ES-I3 (cell line): ENCODE results near the gene ABCA9.

ENCODE experiments used
- H3K36me3 ChIP-seq: 2 replicates; pipeline ENCODE4 v1.6.1; 2013; ENCODE audit warnings: mild to moderate bottlenecking, low read length, control low read depth, moderate library complexity; ENCODE audit not compliant: insufficient read depth
- H3K4me1 ChIP-seq: 2 replicates; pipeline ENCODE4 v1.6.1; 2013; ENCODE audit warnings: mild to moderate bottlenecking, control low read depth, low read length; ENCODE audit not compliant: insufficient read depth
- H3K9ac ChIP-seq: 2 replicates; pipeline ENCODE4 v1.6.1; 2013; ENCODE audit warnings: low read depth, mild to moderate bottlenecking, low read length, moderate library complexity
- H3K9me3 ChIP-seq: 2 replicates; pipeline ENCODE4 v1.6.1; 2013; ENCODE audit warnings: mild to moderate bottlenecking, low read length, moderate library complexity; ENCODE audit not compliant: control insufficient read depth, insufficient read depth

The ABCA9 gene, protein sequence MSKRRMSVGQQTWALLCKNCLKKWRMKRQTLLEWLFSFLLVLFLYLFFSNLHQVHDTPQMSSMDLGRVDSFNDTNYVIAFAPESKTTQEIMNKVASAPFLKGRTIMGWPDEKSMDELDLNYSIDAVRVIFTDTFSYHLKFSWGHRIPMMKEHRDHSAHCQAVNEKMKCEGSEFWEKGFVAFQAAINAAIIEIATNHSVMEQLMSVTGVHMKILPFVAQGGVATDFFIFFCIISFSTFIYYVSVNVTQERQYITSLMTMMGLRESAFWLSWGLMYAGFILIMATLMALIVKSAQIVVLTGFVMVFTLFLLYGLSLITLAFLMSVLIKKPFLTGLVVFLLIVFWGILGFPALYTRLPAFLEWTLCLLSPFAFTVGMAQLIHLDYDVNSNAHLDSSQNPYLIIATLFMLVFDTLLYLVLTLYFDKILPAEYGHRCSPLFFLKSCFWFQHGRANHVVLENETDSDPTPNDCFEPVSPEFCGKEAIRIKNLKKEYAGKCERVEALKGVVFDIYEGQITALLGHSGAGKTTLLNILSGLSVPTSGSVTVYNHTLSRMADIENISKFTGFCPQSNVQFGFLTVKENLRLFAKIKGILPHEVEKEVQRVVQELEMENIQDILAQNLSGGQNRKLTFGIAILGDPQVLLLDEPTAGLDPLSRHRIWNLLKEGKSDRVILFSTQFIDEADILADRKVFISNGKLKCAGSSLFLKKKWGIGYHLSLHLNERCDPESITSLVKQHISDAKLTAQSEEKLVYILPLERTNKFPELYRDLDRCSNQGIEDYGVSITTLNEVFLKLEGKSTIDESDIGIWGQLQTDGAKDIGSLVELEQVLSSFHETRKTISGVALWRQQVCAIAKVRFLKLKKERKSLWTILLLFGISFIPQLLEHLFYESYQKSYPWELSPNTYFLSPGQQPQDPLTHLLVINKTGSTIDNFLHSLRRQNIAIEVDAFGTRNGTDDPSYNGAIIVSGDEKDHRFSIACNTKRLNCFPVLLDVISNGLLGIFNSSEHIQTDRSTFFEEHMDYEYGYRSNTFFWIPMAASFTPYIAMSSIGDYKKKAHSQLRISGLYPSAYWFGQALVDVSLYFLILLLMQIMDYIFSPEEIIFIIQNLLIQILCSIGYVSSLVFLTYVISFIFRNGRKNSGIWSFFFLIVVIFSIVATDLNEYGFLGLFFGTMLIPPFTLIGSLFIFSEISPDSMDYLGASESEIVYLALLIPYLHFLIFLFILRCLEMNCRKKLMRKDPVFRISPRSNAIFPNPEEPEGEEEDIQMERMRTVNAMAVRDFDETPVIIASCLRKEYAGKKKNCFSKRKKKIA (N-terminal part only)

DNA sequence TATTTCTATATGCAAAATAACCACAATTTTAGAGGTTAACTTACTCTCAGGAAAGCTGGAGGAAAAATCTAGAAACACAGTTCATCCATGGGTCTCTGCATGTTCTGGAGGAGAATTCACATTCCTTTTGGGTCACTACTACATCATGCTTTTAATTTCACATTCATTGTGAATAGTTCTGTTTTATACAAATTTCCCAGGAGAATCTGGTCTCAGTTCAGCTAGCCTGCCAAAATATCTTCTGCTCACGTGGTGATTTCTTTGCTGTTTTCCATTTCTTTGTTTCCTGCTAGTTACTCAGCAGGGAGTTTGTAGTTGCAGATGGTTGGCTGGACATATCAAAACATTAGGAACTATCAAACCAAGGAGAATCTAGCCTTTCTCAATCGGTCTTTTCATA, at the start of gene ABCA9:
ABCA9 (minus strand) TSS at position 106 of the 400 bp plus-strand sequence. CDS start 9,801 bp downstream, outside the sequence.
- no peaks in the 10 kb centered on the region for H3K4me1 ChIP-seq
- no peak within 1 kb of the TSS for H3K9ac ChIP-seq
- no peaks in the 10 kb centered on the region for H3K36me3 ChIP-seq
- no peaks in the 10 kb centered on the region for H3K9me3 ChIP-seq

GRCh38 chr17:69105907-69106730, 45.4 kb upstream of the ABCA9 start:
- H3K9ac ChIP-seq: no peak overlapping the region

DNA sequence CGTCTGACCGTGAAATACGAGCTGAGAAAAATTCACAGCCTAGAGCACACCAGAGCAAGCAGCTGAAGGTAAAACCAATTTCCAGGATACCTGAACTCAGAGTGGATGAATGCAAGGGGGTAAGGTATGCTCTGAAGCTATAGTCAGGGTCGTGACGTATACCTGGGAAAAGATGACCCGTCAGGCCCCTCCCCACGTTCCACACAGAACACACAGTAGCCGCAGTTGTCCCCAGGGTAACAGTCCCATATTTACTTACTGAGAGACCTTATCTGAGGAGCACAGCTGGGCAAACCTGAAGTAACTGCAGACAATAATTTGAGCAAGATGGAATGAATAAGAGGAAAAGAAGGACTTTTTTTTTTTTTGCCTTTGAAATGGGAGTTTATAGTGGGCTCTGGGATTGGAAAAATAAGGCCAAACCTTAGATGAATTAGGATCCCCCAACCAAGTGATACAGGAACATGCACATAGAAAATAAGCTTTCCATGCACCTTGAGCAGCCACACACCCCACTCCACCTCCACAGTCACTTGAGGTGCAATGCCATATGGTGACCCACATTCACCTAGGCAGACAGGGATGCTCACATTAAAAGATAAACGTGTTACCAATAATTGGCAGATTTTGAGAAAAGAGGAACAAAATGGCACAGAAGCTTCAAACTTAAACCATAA, 43.0 kb upstream of the ABCA9 start:
- H3K9ac ChIP-seq: no peak overlapping the region
- no peaks in the 10 kb centered on the region for H3K4me1 ChIP-seq
- no peaks in the 10 kb centered on the region for H3K36me3 ChIP-seq
- no peaks in the 10 kb centered on the region for H3K9me3 ChIP-seq

More at GRCh38 chr17:69105907-69106730, 45.4 kb upstream of the ABCA9 start:
- no peaks in the 10 kb centered on the region for H3K4me1 ChIP-seq
- no peaks in the 10 kb centered on the region for H3K9me3 ChIP-seq
- H3K36me3 ChIP-seq: no peaks in the 10 kb centered on the region

GRCh38 chr17:69098625-69099024, 37.9 kb upstream of the ABCA9 start:
- Histone ChIP-seq H3K9me3 (no peaks in the 10 kb centered on the region), H3K36me3 (no peaks in the 10 kb centered on the region), H3K4me1 (no peaks in the 10 kb centered on the region), H3K9ac (no peak overlapping the region)

DNA sequence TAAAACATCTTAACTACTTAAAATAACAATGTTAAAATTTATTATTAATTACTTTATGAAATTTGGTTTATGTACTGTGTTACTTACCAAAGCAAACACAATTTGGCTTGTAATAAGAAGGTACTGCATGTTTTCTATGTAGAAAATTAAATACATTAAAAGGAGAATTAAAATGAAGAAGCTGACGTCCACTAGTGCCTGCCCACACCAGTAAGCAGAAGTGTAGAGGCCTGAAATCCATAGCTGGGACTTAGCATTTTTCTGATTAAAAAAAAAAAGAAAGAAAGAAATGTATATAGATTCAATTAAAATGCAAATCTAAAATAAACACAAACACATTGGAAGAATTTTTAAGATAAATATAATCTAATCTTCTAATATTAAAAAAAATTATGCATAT, 35.8 kb upstream of the ABCA9 start:
- Histone ChIP-seq H3K4me1 (no peaks in the 10 kb centered on the region), H3K36me3 (no peaks in the 10 kb centered on the region), H3K9me3 (no peaks in the 10 kb centered on the region), H3K9ac (no peak overlapping the region)

DNA sequence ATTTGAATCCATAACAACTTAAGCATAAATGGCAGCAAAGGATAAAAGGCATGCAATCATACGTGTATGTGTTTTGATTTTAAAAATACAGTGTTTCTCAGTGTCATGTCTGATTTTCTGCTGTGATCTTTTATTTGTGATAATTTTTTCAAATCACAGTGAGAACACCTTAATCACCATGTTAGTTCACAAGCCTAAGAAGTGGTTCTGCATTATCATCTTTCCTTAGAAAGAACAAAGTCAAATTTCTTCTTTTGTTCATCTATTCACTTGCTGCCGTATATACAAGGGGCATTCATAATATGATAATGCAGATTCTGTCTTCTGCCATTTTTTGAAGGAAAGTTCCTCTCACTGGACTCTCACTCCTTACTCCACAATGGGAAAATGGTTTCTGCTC, 33.3 kb upstream of the ABCA9 start:
- H3K4me1 ChIP-seq: no peaks in the 10 kb centered on the region
- H3K36me3 ChIP-seq: no peaks in the 10 kb centered on the region
- no peaks in the 10 kb centered on the region for H3K9me3 ChIP-seq
- H3K9ac ChIP-seq: no peak overlapping the region

GRCh38 chr17:69093279-69093789, 32.6 kb upstream of the ABCA9 start:
- no peaks in the 10 kb centered on the region for H3K4me1 ChIP-seq
- no peak overlapping the region for H3K9ac ChIP-seq
- no peaks in the 10 kb centered on the region for H3K9me3 ChIP-seq
- H3K36me3 ChIP-seq: no peaks in the 10 kb centered on the region

- H3K9me3 ChIP-seq: no peaks in the 10 kb centered on the region
- no peaks in the 10 kb centered on the region for H3K4me1 ChIP-seq
- H3K36me3 ChIP-seq: no peaks in the 10 kb centered on the region
- no peak overlapping the region for H3K9ac ChIP-seq
Measured at GRCh38 chr17:69090365-69090764, 29.6 kb upstream of the ABCA9 start.

DNA sequence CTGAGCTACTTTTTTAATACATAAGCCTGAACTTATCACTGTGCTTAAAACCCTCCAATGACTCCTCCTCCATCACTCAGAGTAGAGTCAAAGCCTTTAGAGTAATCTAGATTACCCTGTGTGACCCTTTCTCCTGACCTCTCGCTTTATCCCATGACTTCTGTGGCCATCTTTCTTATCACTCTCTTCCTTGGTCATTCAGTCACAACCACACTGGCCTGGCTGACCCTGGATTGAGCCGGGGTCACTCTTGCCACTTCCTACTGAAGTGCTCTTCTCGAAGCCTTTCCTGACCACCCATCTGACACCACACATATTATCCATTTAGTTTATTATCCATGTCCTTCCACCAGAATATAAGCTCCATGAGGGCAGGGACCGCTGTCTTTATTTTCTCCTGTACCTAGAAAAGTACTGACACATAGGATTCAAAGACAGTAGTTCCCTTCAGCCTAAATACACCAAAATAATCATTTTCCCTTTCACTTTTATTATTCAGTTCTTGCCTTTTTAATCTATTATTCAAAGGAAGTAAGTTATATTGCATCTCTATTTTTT, 28.0 kb upstream of the ABCA9 start:
- Histone ChIP-seq H3K9me3 (no peaks in the 10 kb centered on the region), H3K4me1 (no peaks in the 10 kb centered on the region), H3K36me3 (no peaks in the 10 kb centered on the region), H3K9ac (no peak overlapping the region)

DNA sequence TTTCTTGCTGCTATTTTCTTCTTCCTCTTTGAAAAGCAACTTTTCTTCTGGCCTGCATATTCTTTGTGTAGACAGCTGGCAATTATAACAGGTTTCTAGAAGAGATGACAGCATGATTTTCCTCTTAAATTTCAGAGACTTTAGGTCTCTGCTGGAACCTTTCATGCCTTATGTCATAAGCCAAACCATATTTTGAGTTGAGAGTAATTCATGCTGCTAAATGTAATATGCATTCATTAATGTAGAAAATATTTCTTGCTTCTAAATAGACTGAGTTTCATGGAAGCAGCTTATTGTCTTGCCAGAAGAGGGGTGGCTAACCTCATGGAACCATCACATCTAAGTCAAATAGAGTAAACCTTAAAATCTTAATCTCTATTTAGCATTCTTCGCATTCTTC, 25.9 kb upstream of the ABCA9 start:
- H3K4me1 ChIP-seq: no peaks in the 10 kb centered on the region
- no peaks in the 10 kb centered on the region for H3K36me3 ChIP-seq
- H3K9me3 ChIP-seq: 0 out of 2 replicates have a peak, but pooled peaks cover 4% of the 10 kb centered on the region
- no peak overlapping the region for H3K9ac ChIP-seq

DNA sequence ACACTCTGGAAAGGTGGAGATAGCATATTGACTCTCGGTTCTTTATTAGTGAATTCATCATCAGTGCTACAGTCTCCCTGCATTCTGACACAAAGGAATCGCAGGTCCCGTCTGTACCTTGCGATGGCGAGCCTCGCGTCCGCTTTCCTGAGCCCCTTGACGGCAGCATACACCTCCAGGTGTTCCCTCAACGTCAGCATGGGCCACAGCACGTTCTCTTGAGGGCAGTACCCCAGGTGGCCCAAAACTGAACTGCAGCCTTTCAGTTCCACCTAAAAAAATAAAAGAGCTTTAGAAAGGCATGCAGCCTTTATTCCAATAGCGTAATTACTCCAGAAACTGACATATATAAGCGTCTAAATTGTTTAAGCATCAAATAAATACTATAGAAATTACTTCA, 24.2 kb upstream of the ABCA9 start:
- Histone ChIP-seq H3K9me3 (0 out of 2 replicates have a peak, but pooled peaks cover 4% of the 10 kb centered on the region), H3K9ac (no peak overlapping the region), H3K4me1 (no peaks in the 10 kb centered on the region), H3K36me3 (no peaks in the 10 kb centered on the region)

GRCh38 chr17:69082696-69083095, 22.0 kb upstream of the ABCA9 start:
- H3K9me3 ChIP-seq: 0 out of 2 replicates have a peak, but pooled peaks cover 4% of the 10 kb centered on the region
- no peaks in the 10 kb centered on the region for H3K36me3 ChIP-seq
- no peaks in the 10 kb centered on the region for H3K4me1 ChIP-seq
- no peak overlapping the region for H3K9ac ChIP-seq
